ENCODE results near the gene ESR2.
"Not testable (repeated sequence)": the region's sequence is repeated elsewhere in the genome, so short reads cannot be mapped to it uniquely, and the experiment has no call there.

ESR2 gene

DNA sequence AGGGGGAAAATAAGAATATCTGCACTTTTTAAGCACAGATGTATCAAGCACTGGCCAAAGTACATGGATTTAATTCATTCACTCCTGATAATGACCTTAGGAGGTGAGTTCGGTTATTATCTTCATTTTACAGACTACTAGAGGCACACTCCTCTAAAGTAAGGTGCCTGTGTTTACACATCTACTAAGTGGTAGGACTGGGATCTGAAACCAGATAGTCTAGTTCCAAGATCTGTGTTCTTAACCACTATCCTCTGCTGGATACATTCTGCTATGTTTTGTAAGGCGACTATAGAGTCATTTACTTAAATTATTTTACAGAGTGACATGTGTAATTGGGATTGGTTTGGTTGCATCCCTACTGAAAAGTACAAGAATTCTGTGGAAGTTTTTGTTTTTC is 175.3 kb downstream of the ESR2 start:
- Histone ChIP-seq H3K27me3 (ENCODE audit: low read depth, low read length) (no peaks in the 10 kb centered on the region), H3K4me1 (ENCODE audit: low read length) (no peaks in the 10 kb centered on the region), H3K79me2 (ENCODE audit: low read length) (no peaks in the 10 kb centered on the region), H3K9ac (ENCODE audit: low read length) (no peak overlapping the region), H3K4me3 (ENCODE audit: low read length) (no peak overlapping the region), H2AFZ (ENCODE audit: low read depth, low read length) (no peak overlapping the region), H3K36me3 (replicated peaks; ENCODE audit: low read depth, low read length) (no peaks in the 10 kb centered on the region), H4K20me1 (ENCODE audit: insufficient read depth, low read length) (no peaks in the 10 kb centered on the region), H3K27ac (ENCODE audit: low read length) (no peak overlapping the region), H3K4me2 (ENCODE audit: low read length) (no peak overlapping the region), H3K9me3 (ENCODE audit: insufficient read depth, low read length) (no peaks in the 10 kb centered on the region)
- no peak for TF ChIP-seq EZH2phosphoT487 (IDR thresholded peaks at IDR 0.05; ENCODE audit: low read depth)
- no peak for TF ChIP-seq CTCF (IDR thresholded peaks at IDR 0.05; ENCODE audit: low read depth, low read length)

DNA sequence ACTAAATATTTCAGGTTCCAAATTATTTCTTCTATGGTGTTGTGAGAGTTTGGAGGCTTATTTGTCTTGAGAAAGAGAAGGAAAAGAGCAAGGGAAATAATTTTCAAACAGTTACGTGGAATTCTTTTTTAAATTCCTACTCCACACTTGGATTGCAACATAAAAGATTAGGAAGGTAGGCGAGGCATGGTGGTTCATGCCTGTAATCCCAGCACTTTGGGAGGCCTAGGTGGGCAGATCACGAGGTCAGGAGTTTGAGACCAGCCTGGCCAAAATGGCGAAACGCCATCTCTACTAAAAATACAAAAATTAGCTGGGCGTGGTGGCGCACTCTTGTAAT is 175.8 kb downstream of the ESR2 start:
- not testable (repeated sequence) for H2AFZ ChIP-seq (ENCODE audit: low read depth, low read length); H3K4me3 ChIP-seq (ENCODE audit: low read length); H3K27ac ChIP-seq (ENCODE audit: low read length); H3K4me1 ChIP-seq (ENCODE audit: low read length); H3K4me2 ChIP-seq (ENCODE audit: low read length); H3K79me2 ChIP-seq (ENCODE audit: low read length); H3K27me3 ChIP-seq (ENCODE audit: low read depth, low read length); H3K9me3 ChIP-seq (ENCODE audit: insufficient read depth, low read length); H3K36me3 ChIP-seq (replicated peaks; ENCODE audit: low read depth, low read length); H4K20me1 ChIP-seq (ENCODE audit: insufficient read depth, low read length); H3K9ac ChIP-seq (ENCODE audit: low read length)

DNA sequence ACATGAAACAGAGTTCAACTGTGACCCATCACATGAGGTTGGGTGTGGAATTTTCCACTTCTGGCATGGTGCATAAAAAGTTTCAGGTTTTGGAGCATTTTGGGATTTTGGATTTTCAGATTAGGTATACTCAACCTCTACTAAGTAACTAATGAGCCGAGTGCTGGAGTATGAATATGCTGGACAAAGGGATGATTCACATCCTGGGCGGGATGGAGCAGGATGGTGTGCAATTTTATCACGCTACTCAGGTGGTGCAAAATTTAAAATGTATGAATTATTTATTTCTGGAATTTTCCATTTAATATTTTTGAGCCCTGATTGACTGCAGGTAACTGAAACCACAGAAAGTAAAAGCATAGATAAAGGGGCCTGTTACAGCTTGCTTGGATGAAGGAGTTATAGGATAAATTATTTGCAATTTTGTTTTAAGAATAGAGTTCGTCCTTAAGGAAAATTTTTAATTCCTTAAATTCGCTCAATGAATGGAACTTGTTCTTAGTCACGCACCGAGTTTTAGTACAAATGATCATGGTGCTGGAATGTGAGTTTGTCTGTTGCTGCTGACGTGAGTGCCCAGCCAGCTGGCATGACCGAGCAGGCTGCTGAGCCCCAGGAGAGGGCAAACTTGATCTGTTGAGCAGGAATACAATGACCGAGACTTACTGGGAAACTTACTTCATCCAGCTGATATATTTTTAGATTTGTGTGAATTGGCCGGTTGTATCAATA is 176.3 kb downstream of the ESR2 start:
- no peak for TF ChIP-seq EZH2phosphoT487 (IDR thresholded peaks at IDR 0.05; ENCODE audit: low read depth)
- no peak for TF ChIP-seq CTCF (IDR thresholded peaks at IDR 0.05; ENCODE audit: low read depth, low read length)
- no peaks in the 10 kb centered on the region for H3K27me3 ChIP-seq (ENCODE audit: low read depth, low read length)
- H3K79me2 ChIP-seq (ENCODE audit: low read length): no peaks in the 10 kb centered on the region
- peaks cover 6% of the 10 kb centered on the region; the same call in 1 of the 2 replicates for H3K4me1 ChIP-seq (ENCODE audit: low read length)
- no peak overlapping the region for H3K27ac ChIP-seq (ENCODE audit: low read length)
- H2AFZ ChIP-seq (ENCODE audit: low read depth, low read length): no peak overlapping the region
- no peaks in the 10 kb centered on the region for H4K20me1 ChIP-seq (ENCODE audit: insufficient read depth, low read length)
- H3K9ac ChIP-seq (ENCODE audit: low read length): no peak overlapping the region
- no peaks in the 10 kb centered on the region for H3K9me3 ChIP-seq (ENCODE audit: insufficient read depth, low read length)
- H3K36me3 ChIP-seq (replicated peaks; ENCODE audit: low read depth, low read length): no peaks in the 10 kb centered on the region
- H3K4me3 ChIP-seq (ENCODE audit: low read length): no peak overlapping the region
- H3K4me2 ChIP-seq (ENCODE audit: low read length): no peak overlapping the region

GRCh38 chr14:64115401-64115800 is 178.8 kb downstream of the ESR2 start:
- no peak overlapping the region for H3K4me3 ChIP-seq (ENCODE audit: low read length)

More at GRCh38 chr14:64115401-64115800, 178.8 kb downstream of the ESR2 start:
- no peak overlapping the region for H3K4me2 ChIP-seq (ENCODE audit: low read length)
- no peaks in the 10 kb centered on the region for H3K36me3 ChIP-seq (replicated peaks; ENCODE audit: low read depth, low read length)
- TF ChIP-seq EZH2phosphoT487 (IDR thresholded peaks at IDR 0.05; ENCODE audit: low read depth) (no peak), CTCF (IDR thresholded peaks at IDR 0.05; ENCODE audit: low read depth, low read length) (no peak)
- no peaks in the 10 kb centered on the region for H3K27me3 ChIP-seq (ENCODE audit: low read depth, low read length)
- peaks cover 6% of the 10 kb centered on the region; the same call in 1 of the 2 replicates for H3K4me1 ChIP-seq (ENCODE audit: low read length)
- no peak overlapping the region for H3K9ac ChIP-seq (ENCODE audit: low read length)
- no peaks in the 10 kb centered on the region for H3K9me3 ChIP-seq (ENCODE audit: insufficient read depth, low read length)
- no peaks in the 10 kb centered on the region for H4K20me1 ChIP-seq (ENCODE audit: insufficient read depth, low read length)
- H3K27ac ChIP-seq (ENCODE audit: low read length): no peak overlapping the region
- H2AFZ ChIP-seq (ENCODE audit: low read depth, low read length): no peak overlapping the region
- no peaks in the 10 kb centered on the region for H3K79me2 ChIP-seq (ENCODE audit: low read length)

All from OCI-LY3 (cell line).